Suppressor macrophage treated with lipopolysaccharide for 1 hour (primary cell): ENCODE data around the gene ADAP1.

Experiments used
- DNase-seq, 3 donors: peaks; one replicate each; pipeline ENCODE4 v3.0.0-alpha.2; 2020 to 2022

ADAP1 gene

GRCh38 chr7:903921-904755, 50.3 kb downstream of the ADAP1 start:
- no peak for DNase-seq

GRCh38 chr7:902996-903395, 51.5 kb downstream of the ADAP1 start:
- DNase-seq: no peak

GRCh38 chr7:901388-902154, 52.9 kb downstream of the ADAP1 start:
- DNase-seq: peak; percentile 86 to 96 (median 92)

GRCh38 chr7:901041-901387, 53.5 kb downstream of the ADAP1 start:
- no peak for DNase-seq

- DNase-seq: no peak
Measured at GRCh38 chr7:900331-901040, 54.0 kb downstream of the ADAP1 start.

- no peak for DNase-seq
Measured at GRCh38 chr7:899806-900205, 54.7 kb downstream of the ADAP1 start.

- DNase-seq: no peak
Measured at GRCh38 chr7:898855-899681, 55.4 kb downstream of the ADAP1 start.

GRCh38 chr7:898460-898854, 56.0 kb downstream of the ADAP1 start:
- no peak for DNase-seq

GRCh38 chr7:897771-898376, 56.6 kb downstream of the ADAP1 start:
- DNase-seq: no peak

- DNase-seq: no peak
Measured at GRCh38 chr7:897086-897485, 57.4 kb downstream of the ADAP1 start.

- DNase-seq: no peak
Measured at GRCh38 chr7:896346-897075, 58.0 kb downstream of the ADAP1 start.

GRCh38 chr7:895451-896052, 58.9 kb downstream of the ADAP1 start:
- DNase-seq: no peak

- DNase-seq: no peak
Measured at GRCh38 chr7:894927-895450, 59.5 kb downstream of the ADAP1 start.

GRCh38 chr7:894164-894867, 60.2 kb downstream of the ADAP1 start:
- DNase-seq: no peak

- no peak for DNase-seq
Measured at GRCh38 chr7:893686-894085, 60.8 kb downstream of the ADAP1 start.

- DNase-seq: no peak
Measured at GRCh38 chr7:892648-893593, 61.6 kb downstream of the ADAP1 start.

GRCh38 chr7:891805-892204, 62.7 kb downstream of the ADAP1 start:
- no peak for DNase-seq

- no peak for DNase-seq
Measured at GRCh38 chr7:891291-891690, 63.2 kb downstream of the ADAP1 start.

- DNase-seq: no peak
Measured at GRCh38 chr7:890868-891267, 63.6 kb downstream of the ADAP1 start.
